Ovary (tissue), 9 donors: ENCODE results near the gene CIAO3. TPM values are rescaled to one million over a fixed set of nuclear protein-coding genes. Genes with fewer than 3 reads are reported as not detected.

Experiments used
- DNase-seq, 5 donors: peaks; one replicate each; pipeline ENCODE4 v3.0.0-alpha.2; 2019 to 2020
- H3K27ac ChIP-seq, 2 donors: fragments of 200-600 bp; one replicate each; pipeline versions ENCODE4 v1.5.1 to v1.8.0; 2019 to 2022
- H3K27me3 ChIP-seq: fragments of 200-600 bp; one replicate; pipeline ENCODE4 v1.8.0; 2022
- H3K36me3 ChIP-seq: fragments of 200-600 bp; sonication (generic); one replicate; pipeline ENCODE4 v1.5.1; 2019
- H3K4me1 ChIP-seq: one replicate; pipeline ENCODE4 v1.8.1; 2013; ENCODE audit warnings: mild to moderate bottlenecking, moderate library complexity; ENCODE audit not compliant: insufficient read depth
- H3K4me3 ChIP-seq: fragments of 200-600 bp; sonication (generic); one replicate; pipeline ENCODE4 v1.5.1; 2017
- H3K9me3 ChIP-seq, 2 donors: fragments of 200-600 bp in 1 of 2; sonication (generic) in 1 of 2; one replicate each; pipeline versions ENCODE4 v1.5.1 to v1.8.1; 2013 to 2019; ENCODE audit warnings: mild to moderate bottlenecking in 1 of 2, moderate library complexity in 1 of 2
- EP300 ChIP-seq: sonication (generic); formaldehyde crosslinking; IDR thresholded peaks from one replicate; pipeline ENCODE4 v1.6.1; 2017; ENCODE audit warnings: antibody characterized with exemption
- POLR2A ChIP-seq: fragments of 450-650 bp; IDR thresholded peaks from one replicate; pipeline ENCODE4 v1.6.1; 2017; ENCODE audit warnings: antibody characterized with exemption, mild to moderate bottlenecking, moderate library complexity
- WGBS, 3 donors: extraction: QIAGEN DNeasy Blood & Tissue Kit in 1 of 3; methylation state at CpG; one replicate each; pipeline versions ENCODE4 v1.1.5 to v1.1.7; 2013 to 2017; 5-methylcytosine and 5-hydroxymethylcytosine counted together
- intact Hi-C, 4 donors: fragments of 100-400 bp; cut with DNase I; formaldehyde crosslinking; loops; one replicate each; pipeline versions ENCODE4 v1.11.0 to v1.15.1; 2022 to 2023
- polyA plus RNA-seq, 2 donors: library from polyadenylated mRNA; stranded (reverse); fragments of 200-250 nt in 1 of 2; fragments of 350-450 nt in 1 of 2; fragmentation: Illumina TruSeq in 1 of 2; extraction: RNeasy Lipid Tissue Mini Kit (QIAGEN cat#74804) in 1 of 2; gene quantifications; one replicate each; pipeline ENCODE4 v1.2.3, GENCODE V29; 2013 to 2014
- total RNA-seq, 7 donors: library from RNA; depleted of rRNA in 2 of 7; stranded (reverse); fragments of >200 nt in 2 of 7; fragmentation: NEBNext Ultra II Directional in 3 of 7; extraction: Animal tissue kit (Norgen Biotek cat#: 25700) in 3 of 7; gene quantifications; one replicate each; pipeline versions ENCODE4 v1.1.0 to v1.2.4, GENCODE V29; 2016 to 2023
- TF ChIP-seq, protein P1 (sequence below), 3 donors: fragments of 450-650 bp in 2 of 3; fragments of 200-600 bp in 1 of 3; IDR thresholded peaks; one replicate each; pipeline versions ENCODE4 v1.5.1 to v1.8.0; 2016 to 2022; ENCODE audit warnings: antibody characterized with exemption in 3 of 3, mild to moderate bottlenecking in 1 of 3
- donor health status: DM: no; HTN: no; CAD: no; lungs with moderate emphysema.
- donor health status: DM: no; HTN: no; CAD: no.
- donor health status: Bipolar disorder and iron deficiency.
- donor health status: DM: yes; HTN: yes; CAD: no.
- donor health status: DM: no; HTN: no; CAD: no.
- donor health status: DM: yes; HTN: yes; CAD: no.

The CIAO3 gene
- total and polyA plus RNA-seq, 9 donors = 8.5 to 32.5 (median 21.0) TPM

DNA sequence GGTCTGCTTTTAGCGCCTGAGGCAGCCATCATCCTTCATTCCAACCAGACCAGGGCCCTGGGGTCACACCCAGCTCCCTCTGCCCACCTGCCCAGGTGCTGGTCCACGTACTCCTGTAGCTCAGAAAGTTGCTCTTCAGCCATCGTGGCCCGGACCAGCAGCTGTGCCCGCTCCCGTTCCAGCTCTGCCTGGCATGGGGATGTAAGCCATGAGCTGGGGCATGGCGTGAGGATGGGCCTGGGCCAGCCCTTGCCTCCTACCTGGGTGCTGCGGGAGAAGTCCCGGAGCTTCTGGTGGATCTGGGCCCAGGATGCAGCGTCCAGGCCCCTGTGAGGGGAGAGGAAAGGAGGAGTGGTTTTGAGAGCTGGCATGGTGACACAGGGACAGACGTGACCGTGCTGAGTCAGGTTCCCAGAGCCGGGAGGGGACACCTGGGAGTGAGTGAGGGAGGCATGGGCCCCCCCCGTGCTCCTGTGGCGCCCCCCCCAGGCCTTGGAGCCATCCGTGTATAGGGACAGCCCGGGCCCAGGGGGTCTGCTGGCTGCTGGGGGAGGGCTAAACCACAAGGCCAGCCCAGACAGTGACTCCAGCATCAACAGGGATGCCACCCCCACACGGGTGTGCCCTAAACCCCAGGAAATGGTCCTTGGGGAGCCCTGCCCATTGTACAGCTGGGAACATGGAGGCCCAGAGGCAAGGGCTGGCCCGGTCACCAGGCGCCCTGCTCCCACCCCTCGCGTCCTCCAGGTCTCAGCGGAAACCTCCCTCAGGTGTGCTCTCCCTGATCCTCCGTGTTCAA, 17.8 kb downstream of the CIAO3 start:
- H3K27ac ChIP-seq = no peak overlapping the region
- H3K4me1 ChIP-seq = peaks cover 20% of the 10 kb centered on the region

DNA sequence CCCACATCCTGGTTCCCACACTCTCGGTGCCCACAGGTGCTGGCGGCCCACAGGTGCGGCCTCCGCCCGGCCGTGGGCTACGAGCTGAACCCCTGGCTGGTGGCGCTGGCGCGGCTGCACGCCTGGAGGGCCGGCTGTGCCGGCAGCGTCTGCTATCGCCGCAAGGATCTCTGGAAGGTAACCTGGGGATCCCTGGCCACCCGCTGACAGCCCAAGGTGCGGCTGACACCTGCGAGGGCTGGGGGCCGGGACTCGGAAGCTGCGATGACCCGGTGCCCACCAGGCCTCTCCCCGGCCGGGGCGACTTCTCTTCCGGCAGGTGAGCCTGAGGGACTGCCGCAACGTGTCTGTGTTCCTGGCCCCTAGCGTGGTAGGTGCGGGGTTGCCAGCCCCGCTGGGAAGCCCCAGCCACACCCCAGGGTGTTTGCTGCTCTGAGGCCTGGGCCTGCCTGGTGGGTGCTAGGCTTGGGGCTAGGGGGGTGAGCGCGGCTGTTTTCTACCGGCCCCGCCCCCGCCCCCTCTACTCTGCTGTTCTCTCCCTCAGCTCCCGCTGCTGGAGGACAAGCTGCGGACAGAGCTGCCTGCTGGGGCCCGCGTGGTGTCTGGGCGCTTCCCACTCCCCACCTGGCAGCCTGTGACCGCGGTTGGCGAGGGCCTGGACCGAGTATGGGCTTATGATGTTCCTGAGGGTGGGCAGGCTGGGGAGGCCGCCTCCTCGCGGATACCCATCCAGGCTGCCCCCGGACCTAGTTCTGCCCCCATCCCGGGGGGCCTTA, 18.8 kb downstream of the CIAO3 start:
- peaks cover 4% of the 10 kb centered on the region for H3K27me3 ChIP-seq
- H3K9me3 ChIP-seq = no peaks in the 10 kb centered on the region
- no peaks in the 10 kb centered on the region for H3K36me3 ChIP-seq
- H3K27ac ChIP-seq = peak overlapping the region in 1 of 2 donors; percentile 86
- H3K4me3 ChIP-seq = peak overlapping the region; percentile 47
- no peak for DNase-seq
- 79 to 81% (median 80%) methylated on average over 40 to 51 of the region's 51 CpGs for WGBS, 3 donors
- TF ChIP-seq, protein P1, sequence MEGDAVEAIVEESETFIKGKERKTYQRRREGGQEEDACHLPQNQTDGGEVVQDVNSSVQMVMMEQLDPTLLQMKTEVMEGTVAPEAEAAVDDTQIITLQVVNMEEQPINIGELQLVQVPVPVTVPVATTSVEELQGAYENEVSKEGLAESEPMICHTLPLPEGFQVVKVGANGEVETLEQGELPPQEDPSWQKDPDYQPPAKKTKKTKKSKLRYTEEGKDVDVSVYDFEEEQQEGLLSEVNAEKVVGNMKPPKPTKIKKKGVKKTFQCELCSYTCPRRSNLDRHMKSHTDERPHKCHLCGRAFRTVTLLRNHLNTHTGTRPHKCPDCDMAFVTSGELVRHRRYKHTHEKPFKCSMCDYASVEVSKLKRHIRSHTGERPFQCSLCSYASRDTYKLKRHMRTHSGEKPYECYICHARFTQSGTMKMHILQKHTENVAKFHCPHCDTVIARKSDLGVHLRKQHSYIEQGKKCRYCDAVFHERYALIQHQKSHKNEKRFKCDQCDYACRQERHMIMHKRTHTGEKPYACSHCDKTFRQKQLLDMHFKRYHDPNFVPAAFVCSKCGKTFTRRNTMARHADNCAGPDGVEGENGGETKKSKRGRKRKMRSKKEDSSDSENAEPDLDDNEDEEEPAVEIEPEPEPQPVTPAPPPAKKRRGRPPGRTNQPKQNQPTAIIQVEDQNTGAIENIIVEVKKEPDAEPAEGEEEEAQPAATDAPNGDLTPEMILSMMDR (IDR thresholded peaks at IDR 0.05) = no peak
- TF ChIP-seq POLR2A (no peak), EP300 (no peak)
- intact Hi-C loops = no loop called here
- peaks cover 13% of the 10 kb centered on the region for H3K4me1 ChIP-seq

More for the DNA sequence above, 17.8 kb downstream of the CIAO3 start:
- no peak overlapping the region for H3K4me3 ChIP-seq
- no peaks in the 10 kb centered on the region for H3K36me3 ChIP-seq
- peaks cover 14% of the 10 kb centered on the region for H3K27me3 ChIP-seq
- DNase-seq = no peak
- no peaks in the 10 kb centered on the region for H3K9me3 ChIP-seq
- TF ChIP-seq EP300 (no peak), POLR2A (no peak)
- TF ChIP-seq, protein P1 (IDR thresholded peaks at IDR 0.05) = no peak
- WGBS, 3 donors = 80 to 84% (median 84%) methylated on average over 23 to 24 of the region's 24 CpGs
- intact Hi-C loops = no loop called here

GRCh38 chr16:720990-721764, 19.6 kb downstream of the CIAO3 start, which contains the start of gene ANTKMT:
Gene ANTKMT (plus strand): TSS chr16:721146. CDS start chr16:721275, 129 bp downstream.
- 5 to 11% (median 7%) methylated on average over 60 to 106 of the region's 106 CpGs for WGBS, 3 donors
- TF ChIP-seq EP300 (no peak), POLR2A (peak; percentile 42)
- TF ChIP-seq, protein P1 (IDR thresholded peaks at IDR 0.05) = peak in 2 of 3 donors; percentile 46 to 55
- Histone ChIP-seq H3K36me3 (no peaks in the 10 kb centered on the region), H3K27me3 (peaks cover 2% of the 10 kb centered on the region), H3K27ac (peak within 1 kb of the TSS; percentile 60 to 86), H3K4me1 (peaks cover 16% of the 10 kb centered on the region), H3K9me3 (no peaks in the 10 kb centered on the region), H3K4me3 (peak within 1 kb of the TSS; percentile 47)
- intact Hi-C loops = no loop called here
- DNase-seq = peak; percentile 75 to 87 (median 81)

DNA sequence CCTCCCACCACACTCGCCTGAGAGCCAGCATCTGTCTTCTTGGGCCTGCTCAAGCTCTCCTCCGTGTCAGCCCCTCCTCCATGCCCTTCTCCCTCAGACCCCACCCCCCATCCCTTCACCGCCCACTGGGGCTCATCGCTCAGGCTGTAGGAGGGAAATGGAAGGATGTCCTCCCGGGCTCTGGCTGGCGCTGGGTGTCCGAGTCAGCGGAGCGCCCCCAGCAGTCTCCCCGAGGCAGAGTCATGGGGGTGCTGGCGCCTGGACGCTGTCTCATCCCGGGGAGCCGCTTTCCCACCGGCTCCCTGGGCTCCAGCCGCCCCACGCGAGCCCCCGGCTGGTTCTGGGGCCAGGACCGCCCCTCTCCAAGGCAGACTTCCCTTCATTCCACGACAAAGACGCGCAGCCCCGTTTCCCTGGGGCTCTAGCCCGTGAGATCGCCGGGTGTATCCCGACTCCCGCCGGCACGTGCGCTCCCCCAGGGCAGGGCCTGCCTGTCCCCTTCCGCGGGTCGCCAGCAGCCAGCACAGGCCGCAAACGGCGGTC, 20.3 kb downstream of the CIAO3 start:
- Histone ChIP-seq H3K36me3 (no peaks in the 10 kb centered on the region), H3K4me1 (peaks cover 22% of the 10 kb centered on the region), H3K9me3 (no peaks in the 10 kb centered on the region), H3K4me3 (peak overlapping the region; percentile 47), H3K27ac (peak overlapping the region; percentile 60 to 86), H3K27me3 (no peaks in the 10 kb centered on the region)
- WGBS, 3 donors = 0 to 2% (median 1%) methylated on average over 17 to 38 of the region's 38 CpGs
- peak in 3 of 5 donors; percentile 36 to 58 (median 54) for DNase-seq
- TF ChIP-seq POLR2A = no peak
- TF ChIP-seq EP300 = no peak
- TF ChIP-seq, protein P1 (IDR thresholded peaks at IDR 0.05) = no peak
- intact Hi-C loops = no loop called here
